C4-2B (cell line): Measurements from ENCODE around the gene BTBD16.

ENCODE experiments used
- H3K27ac ChIP-seq: fragments of 450-650 bp; 2 replicates; pipeline ENCODE4 v1.5.1; 2017
- ZFX ChIP-seq: fragments of 450-650 bp; IDR thresholded peaks from 2 replicates; pipeline ENCODE4 v1.6.1; 2017
- TF ChIP-seq, protein P1 (sequence below): fragments of 450-650 bp; conservative IDR thresholded peaks from 2 replicates; pipeline ENCODE4 v1.5.1; 2017; ENCODE audit warnings: mild to moderate bottlenecking

BTBD16 gene

DNA sequence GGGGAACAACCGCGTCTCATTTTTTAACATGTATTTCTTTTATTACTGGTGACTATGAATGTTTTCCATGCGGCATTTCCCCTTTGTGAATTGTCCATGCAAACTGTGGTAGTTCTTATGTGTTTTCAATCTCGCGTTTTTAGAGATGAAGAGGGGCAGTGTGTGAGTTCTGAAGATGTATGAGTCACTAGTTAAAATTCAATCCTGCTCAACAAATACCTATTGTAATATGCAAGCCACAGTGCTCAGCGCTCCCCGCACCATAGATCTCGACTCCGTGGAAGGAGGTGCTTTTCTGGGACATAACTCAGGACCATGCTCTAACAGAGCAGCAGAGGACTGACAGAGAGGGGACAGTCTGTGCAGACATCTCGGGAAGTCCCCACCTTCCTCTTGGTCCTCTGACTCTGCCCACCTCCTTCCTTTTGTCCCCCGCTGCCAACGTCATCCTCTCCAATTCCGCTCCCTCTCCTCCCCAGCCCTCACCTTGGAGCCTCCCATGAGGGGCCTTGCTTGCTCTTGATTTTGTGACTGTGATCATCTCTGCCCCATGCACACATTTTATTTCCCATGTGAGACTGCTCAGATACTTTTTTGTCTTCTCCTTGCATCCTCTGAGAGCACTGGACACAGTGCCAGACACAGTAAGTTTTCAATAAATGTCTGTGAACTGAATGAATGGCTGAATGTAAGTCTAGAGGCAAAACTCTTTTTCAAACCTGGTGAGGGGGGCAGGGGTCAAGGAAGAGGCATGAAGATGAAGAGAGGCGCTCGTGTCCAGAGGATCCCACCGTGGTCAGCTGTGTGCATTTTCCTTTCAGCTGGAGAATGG lies 60.7 kb downstream of the BTBD16 start:
- TF ChIP-seq ZFX, result no peak
- TF ChIP-seq, protein P1, sequence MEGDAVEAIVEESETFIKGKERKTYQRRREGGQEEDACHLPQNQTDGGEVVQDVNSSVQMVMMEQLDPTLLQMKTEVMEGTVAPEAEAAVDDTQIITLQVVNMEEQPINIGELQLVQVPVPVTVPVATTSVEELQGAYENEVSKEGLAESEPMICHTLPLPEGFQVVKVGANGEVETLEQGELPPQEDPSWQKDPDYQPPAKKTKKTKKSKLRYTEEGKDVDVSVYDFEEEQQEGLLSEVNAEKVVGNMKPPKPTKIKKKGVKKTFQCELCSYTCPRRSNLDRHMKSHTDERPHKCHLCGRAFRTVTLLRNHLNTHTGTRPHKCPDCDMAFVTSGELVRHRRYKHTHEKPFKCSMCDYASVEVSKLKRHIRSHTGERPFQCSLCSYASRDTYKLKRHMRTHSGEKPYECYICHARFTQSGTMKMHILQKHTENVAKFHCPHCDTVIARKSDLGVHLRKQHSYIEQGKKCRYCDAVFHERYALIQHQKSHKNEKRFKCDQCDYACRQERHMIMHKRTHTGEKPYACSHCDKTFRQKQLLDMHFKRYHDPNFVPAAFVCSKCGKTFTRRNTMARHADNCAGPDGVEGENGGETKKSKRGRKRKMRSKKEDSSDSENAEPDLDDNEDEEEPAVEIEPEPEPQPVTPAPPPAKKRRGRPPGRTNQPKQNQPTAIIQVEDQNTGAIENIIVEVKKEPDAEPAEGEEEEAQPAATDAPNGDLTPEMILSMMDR, result no peak
- H3K27ac ChIP-seq, result no peak overlapping the region

GRCh38 chr10:122333037-122333436 lies 61.9 kb downstream of the BTBD16 start:
- TF ChIP-seq, protein P1, result no peak
- no peak for TF ChIP-seq ZFX
- H3K27ac ChIP-seq, result no peak overlapping the region

- TF ChIP-seq, protein P1, result no peak
- TF ChIP-seq ZFX, result no peak
Observed at GRCh38 chr10:122336332-122336731, 65.2 kb downstream of the BTBD16 start.

GRCh38 chr10:122336961-122337360 lies 65.9 kb downstream of the BTBD16 start:
- TF ChIP-seq ZFX, result no peak
- TF ChIP-seq, protein P1, result no peak
- no peak overlapping the region for H3K27ac ChIP-seq

More at GRCh38 chr10:122336332-122336731, 65.2 kb downstream of the BTBD16 start:
- H3K27ac ChIP-seq, result no peak overlapping the region

GRCh38 chr10:122338609-122339441 lies 67.7 kb downstream of the BTBD16 start:
- no peak overlapping the region for H3K27ac ChIP-seq
- no peak for TF ChIP-seq ZFX
- TF ChIP-seq, protein P1, result no peak

DNA sequence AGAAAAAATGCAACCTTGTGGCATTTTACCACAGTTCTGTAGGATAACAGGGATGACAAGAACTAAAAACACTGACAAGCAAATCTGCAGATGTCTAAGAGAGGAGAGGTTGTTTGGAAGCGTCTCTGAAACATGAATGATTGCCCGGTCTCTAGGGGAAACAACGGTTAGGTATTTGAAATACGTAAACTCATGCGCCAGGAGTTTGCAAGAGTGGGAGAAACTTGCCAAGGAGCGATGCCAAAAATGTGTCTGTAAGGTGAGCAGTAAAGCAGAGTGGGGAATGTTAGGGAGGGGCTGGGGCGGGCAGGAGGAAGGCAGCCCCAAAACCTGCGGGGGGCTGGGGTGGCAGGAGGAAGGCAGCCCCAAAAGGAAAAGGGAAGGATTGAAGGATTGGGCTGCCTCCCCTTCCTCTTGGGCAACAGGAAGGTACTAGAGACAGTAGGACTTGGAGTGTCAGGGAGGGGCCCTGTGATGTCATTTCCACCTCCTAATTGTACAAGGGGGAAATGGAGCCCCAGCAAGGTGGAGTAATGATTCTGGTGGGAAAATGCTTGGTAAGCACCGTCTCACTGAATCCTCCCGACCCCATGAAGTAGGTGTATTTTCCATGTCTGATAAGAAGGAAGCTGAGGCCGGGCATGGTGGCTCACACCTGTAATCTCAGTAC lies 70.2 kb downstream of the BTBD16 start:
- no peak overlapping the region for H3K27ac ChIP-seq
- no peak for TF ChIP-seq ZFX
- TF ChIP-seq, protein P1, result no peak
